HCT116 (cell line): ENCODE measurements around the gene ZBTB37. TPM values are rescaled to one million over a fixed set of nuclear protein-coding genes. Genes with fewer than 3 reads are reported as not detected.

Experiments
- ATAC-seq: fragments of 200-7000 bp; cut with Tn5 transposase; 2 replicates; pipeline ENCODE4 v1.9.1; 2020; ENCODE audit warnings: mild to moderate bottlenecking, moderate library complexity
- BruUV-seq: library from RNA; stranded (reverse); fragments of 400-500 nt; replicated peaks from 2 replicates; lab custom pipeline; 2021; lab: Mats Ljungman, UMichigan
- CTCF ChIA-PET: fragments of 300-600 bp; sonication (Branson Sonifier 250); formaldehyde crosslinking; loops from one replicate; lab custom pipeline; 2021; ENCODE audit warnings: antibody characterized with exemption; lab: Charles Lee
- POLR2A ChIA-PET: fragments of 300-600, 350-600 bp; sonication (Branson Sonifier 250); formaldehyde crosslinking; loops from one replicate; lab custom pipeline; 2021; ENCODE audit warnings: antibody characterized with exemption; lab: Charles Lee
- RAD21 ChIA-PET, 2 experiments: fragments of 300-600 bp; sonication (Branson Sonifier 250); formaldehyde crosslinking; loops; one replicate each; lab custom pipeline; 2023; ENCODE audit warnings: low total read pairs in 2 of 2; ENCODE audit not compliant: uncharacterized antibody in 2 of 2, unreplicated experiment in 2 of 2, low non-redundant PET in 1 of 2; lab: Charles Lee
- DNase-seq: peaks from one replicate; pipeline ENCODE4 v3.0.0-alpha.2; 2010; ENCODE audit warnings: low read depth, low spot score
- H2AFZ ChIP-seq: fragments of 200-600 bp; shearing (Covaris generic), sonication (generic); 2 replicates; pipeline ENCODE4 v1.6.1; 2017; ENCODE audit warnings: low read depth, mixed run types, mixed read lengths, antibody characterized with exemption, low read length; ENCODE audit not compliant: poor library complexity, severe bottlenecking
- H3K27ac ChIP-seq: 2 replicates; pipeline ENCODE4 v1.5.1; 2012; ENCODE audit warnings: low read depth, low read length
- H3K27me3 ChIP-seq: fragments of 200-600 bp; sonication (generic); 2 replicates; pipeline ENCODE4 v1.6.1; 2016; ENCODE audit warnings: mixed run types, low read length, mixed read lengths; ENCODE audit not compliant: insufficient read depth
- H3K36me3 ChIP-seq, 2 experiments: fragments of 200-500 bp in 1 of 2; fragments of 200-600 bp in 1 of 2; sonication (Bioruptor generic) in 1 of 2; sonication (generic) in 1 of 2; 2 replicates each; pipeline versions ENCODE4 v1.5.1 to v1.6.1; 2014 to 2016; ENCODE audit warnings: low read length in 2 of 2, inconsistent platforms in 1 of 2, mixed read lengths in 1 of 2, mixed run types in 1 of 2; ENCODE audit not compliant: insufficient read depth in 2 of 2, control insufficient read depth in 1 of 2
- H3K4me1 ChIP-seq, 2 experiments: fragments of 200-600 bp in 1 of 2; sonication (generic) in 1 of 2; 2 replicates each; pipeline versions ENCODE4 v1.5.1 to v1.6.1; 2012 to 2017; ENCODE audit warnings: low read length in 2 of 2, inconsistent platforms in 1 of 2, mild to moderate bottlenecking in 1 of 2, mixed read lengths in 1 of 2, mixed run types in 1 of 2, moderate library complexity in 1 of 2; ENCODE audit not compliant: insufficient read depth in 2 of 2, control insufficient read depth in 1 of 2
- H3K4me2 ChIP-seq: fragments of 200-600 bp; sonication (generic); 2 replicates; pipeline ENCODE4 v1.6.1; 2017; ENCODE audit warnings: mixed run types, low read length, mixed read lengths
- H3K4me3 ChIP-seq, 2 experiments: fragments of 200-600 bp in 1 of 2; sonication (generic) in 1 of 2; replicated peaks in 1 of 2; 2 replicates each; pipeline ENCODE4 v1.5.1; 2011 to 2016; ENCODE audit warnings: low read length in 2 of 2, control low read depth in 1 of 2, low read depth in 1 of 2, mild to moderate bottlenecking in 1 of 2, mixed read lengths in 1 of 2, mixed run types in 1 of 2
- H3K79me2 ChIP-seq: fragments of 200-600 bp; sonication (generic); 2 replicates; pipeline ENCODE4 v1.6.1; 2017; ENCODE audit warnings: mild to moderate bottlenecking, mixed run types, low read length, moderate library complexity, mixed read lengths; ENCODE audit not compliant: insufficient read depth
- H3K9ac ChIP-seq: fragments of 200-600 bp; sonication (generic); 2 replicates; pipeline ENCODE4 v1.6.1; 2016; ENCODE audit warnings: low read length, mixed read lengths
- H3K9me2 ChIP-seq: fragments of 200-600 bp; sonication (generic), shearing (Covaris generic); 2 replicates; pipeline ENCODE4 v1.6.1; 2017; ENCODE audit warnings: mixed run types, mild to moderate bottlenecking, moderate library complexity; ENCODE audit not compliant: insufficient read depth
- H3K9me3 ChIP-seq, 2 experiments: fragments of 200-500 bp in 1 of 2; fragments of 200-600 bp in 1 of 2; sonication (Bioruptor generic) in 1 of 2; sonication (generic) in 1 of 2; 2 replicates each; pipeline ENCODE4 v1.6.1; 2014 to 2017; ENCODE audit warnings: low read length in 2 of 2, mixed read lengths in 2 of 2, inconsistent platforms in 1 of 2, low read depth in 1 of 2, mild to moderate bottlenecking in 1 of 2, mixed run types in 1 of 2, moderate library complexity in 1 of 2; ENCODE audit not compliant: control insufficient read depth in 1 of 2, insufficient read depth in 1 of 2
- H4K20me1 ChIP-seq: fragments of 200-600 bp; sonication (generic), shearing (Covaris generic); 2 replicates; pipeline ENCODE4 v1.6.1; 2017; ENCODE audit warnings: mixed run types, mild to moderate bottlenecking, moderate library complexity; ENCODE audit not compliant: insufficient read depth
- ATF3 ChIP-seq: IDR thresholded peaks from 2 replicates; pipeline ENCODE4 v1.6.1; 2012
- CTCF ChIP-seq, 3 experiments: fragments of 200-600 bp in 1 of 3; sonication (generic) in 1 of 3; IDR thresholded peaks in 2 of 3; conservative IDR thresholded peaks in 1 of 3; 2 replicates each; pipeline ENCODE4 v1.5.1; 2012 to 2017; ENCODE audit warnings: low read depth in 2 of 3, low read length in 2 of 3, antibody characterized with exemption in 1 of 3, borderline replicate concordance in 1 of 3, control low read depth in 1 of 3, mild to moderate bottlenecking in 1 of 3, mixed read lengths in 1 of 3, mixed run types in 1 of 3, moderate library complexity in 1 of 3; ENCODE audit not compliant: insufficient read depth in 1 of 3
- EZH2 ChIP-seq: fragments of 200-600 bp; sonication (generic); IDR thresholded peaks from 2 replicates; pipeline ENCODE4 v1.6.1; 2017; ENCODE audit warnings: antibody characterized with exemption, mixed run types
- JUND ChIP-seq: IDR thresholded peaks from 2 replicates; pipeline ENCODE4 v1.6.1; 2012
- POLR2AphosphoS5 ChIP-seq: IDR thresholded peaks from 2 replicates; pipeline ENCODE4 v1.6.1; 2011; ENCODE audit warnings: mild to moderate bottlenecking, low read depth, low read length, moderate library complexity
- RAD21 ChIP-seq: IDR thresholded peaks from 2 replicates; pipeline ENCODE4 v1.6.1; 2012; ENCODE audit warnings: low read depth, mild to moderate bottlenecking
- REST ChIP-seq: IDR thresholded peaks from 2 replicates; pipeline ENCODE4 v1.6.1; 2012; ENCODE audit warnings: low read depth
- SRF ChIP-seq: IDR thresholded peaks from 2 replicates; pipeline ENCODE4 v1.6.1; 2012; ENCODE audit warnings: low read depth
- ZBTB33 ChIP-seq: IDR thresholded peaks from 2 replicates; pipeline ENCODE4 v1.6.1; 2011; ENCODE audit warnings: mild to moderate bottlenecking, low read length, moderate library complexity; ENCODE audit not compliant: insufficient replicate concordance; ENCODE audit errors: extremely low read depth
- ZNF274 ChIP-seq: fragments of 200-500 bp; sonication (Bioruptor generic); IDR thresholded peaks from 2 replicates; pipeline ENCODE4 v1.6.1; 2014; ENCODE audit warnings: mild to moderate bottlenecking, low read depth, low read length, inconsistent platforms
- intact Hi-C: fragments of 100-400 bp; cut with micrococcal nuclease; formaldehyde crosslinking; loops from 2 replicates; pipeline ENCODE4 v1.10.0; 2022
- total RNA-seq: library from RNA; stranded (reverse); gene quantifications from one replicate; pipeline ENCODE4 v1.2.1, GENCODE V29; 2021; ENCODE audit not compliant: unreplicated experiment
- TF ChIP-seq, protein P1 (sequence below): IDR thresholded peaks from 2 replicates; pipeline ENCODE4 v1.6.1; 2012

The ZBTB37 gene
- total RNA-seq, 1 experiment from 2014 or later: 9.5 TPM

GRCh38 chr1:173871091-173871490 lies 2.9 kb downstream of the ZBTB37 start:
- Histone ChIP-seq H3K9me2 (no peaks in the 10 kb centered on the region), H3K27me3 (no peaks in the 10 kb centered on the region), H3K36me3 (peaks cover 8 to 16% of the 10 kb centered on the region in 2 experiments), H4K20me1 (peaks cover 6% of the 10 kb centered on the region; the same call in 1 of the 2 replicates), H3K4me2 (no peak overlapping the region), H3K4me3 (no peak overlapping the region), H3K4me1 (peaks cover 6 to 17% of the 10 kb centered on the region in 2 experiments; a peak in 3 of 4 replicates), H3K9me3 (no peaks in the 10 kb centered on the region), H3K79me2 (peaks cover 17% of the 10 kb centered on the region), H3K27ac (no peak overlapping the region), H3K9ac (no peak overlapping the region), H2AFZ (no peak overlapping the region)
- ChIA-PET POLR2A (no interaction called here), CTCF (no interaction called here), RAD21 (no interaction called here)
- DNase-seq (no peak), ATAC-seq (no peak)
- intact Hi-C loops: no loop called here
- no TSS peak for BruUV-seq
- no peak for TF ChIP-seq ZBTB33
- TF ChIP-seq ZNF274: no peak
- TF ChIP-seq RAD21: no peak
- TF ChIP-seq JUND: no peak
- no peak for TF ChIP-seq REST
- no peak for TF ChIP-seq ATF3
- no peak for TF ChIP-seq SRF
- no peak for TF ChIP-seq EZH2
- TF ChIP-seq CTCF (IDR thresholded peaks at IDR 0.05 in 2 of 3, conservative IDR thresholded peaks at IDR 0.05 in 1 of 3; ENCODE audit: borderline replicate concordance in 1 of 3, insufficient read depth in 1 of 3, low read depth in 2 of 3, low read length in 2 of 3): no peak
- TF ChIP-seq POLR2AphosphoS5: no peak
- TF ChIP-seq, protein P1, sequence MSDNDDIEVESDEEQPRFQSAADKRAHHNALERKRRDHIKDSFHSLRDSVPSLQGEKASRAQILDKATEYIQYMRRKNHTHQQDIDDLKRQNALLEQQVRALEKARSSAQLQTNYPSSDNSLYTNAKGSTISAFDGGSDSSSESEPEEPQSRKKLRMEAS: no peak
